HG02840 (cell line): ENCODE data around the gene SCAP.
"Not testable (repeated sequence)": the region's sequence is repeated elsewhere in the genome, so short reads cannot be mapped to it uniquely, and the experiment has no call there.

Source experiments
- ATAC-seq: cut with Tn5 transposase; IDR thresholded peaks from one replicate; pipeline ENCODE4 v1.9.1; 2021; ENCODE audit warnings: mild to moderate bottlenecking, moderate library complexity, moderate number of reproducible peaks; ENCODE audit not compliant: unreplicated experiment, low FRiP score

The SCAP gene

DNA sequence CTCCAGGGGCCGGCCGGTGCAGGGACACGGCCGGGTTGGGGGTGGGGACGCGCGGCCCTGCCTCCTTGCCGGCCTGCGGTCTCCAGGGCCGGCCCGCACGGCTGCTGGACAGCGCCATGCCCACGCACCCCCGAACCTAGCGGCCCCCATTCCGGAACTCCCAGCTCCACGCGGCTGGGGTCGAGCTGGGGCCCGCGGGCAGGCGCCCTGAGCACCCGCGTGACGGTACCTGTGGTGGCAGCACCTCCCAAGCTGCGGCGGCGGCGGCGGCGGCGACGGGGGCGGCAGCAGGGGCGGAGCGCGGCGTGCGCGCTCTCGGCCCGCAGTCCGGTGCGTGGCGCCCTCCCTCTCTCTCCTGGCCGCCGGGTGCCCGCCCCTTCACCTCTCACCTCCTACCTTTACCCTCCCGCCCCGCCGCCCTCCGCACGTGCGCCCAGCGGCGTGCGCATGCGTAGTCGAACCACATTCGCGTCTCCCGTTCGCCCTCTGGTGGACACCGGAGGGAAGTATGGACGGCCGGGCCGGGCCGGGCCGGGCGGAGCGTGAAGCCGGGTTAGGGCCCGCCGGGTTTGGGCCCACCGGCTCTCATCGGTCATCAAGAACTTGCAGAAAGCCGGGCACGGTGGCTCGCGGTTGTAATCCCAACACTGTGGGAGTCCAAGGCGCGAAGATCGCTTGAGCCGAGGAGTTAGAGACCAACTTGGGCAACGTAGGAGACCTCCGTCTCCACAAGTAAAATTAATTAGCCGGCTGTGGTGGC, at the start of gene SCAP:
TSS of gene SCAP (minus strand) at position 372 of the 760 bp plus-strand sequence. CDS start 32,948 bp downstream, outside the sequence.
- peak; percentile 93 for ATAC-seq

DNA sequence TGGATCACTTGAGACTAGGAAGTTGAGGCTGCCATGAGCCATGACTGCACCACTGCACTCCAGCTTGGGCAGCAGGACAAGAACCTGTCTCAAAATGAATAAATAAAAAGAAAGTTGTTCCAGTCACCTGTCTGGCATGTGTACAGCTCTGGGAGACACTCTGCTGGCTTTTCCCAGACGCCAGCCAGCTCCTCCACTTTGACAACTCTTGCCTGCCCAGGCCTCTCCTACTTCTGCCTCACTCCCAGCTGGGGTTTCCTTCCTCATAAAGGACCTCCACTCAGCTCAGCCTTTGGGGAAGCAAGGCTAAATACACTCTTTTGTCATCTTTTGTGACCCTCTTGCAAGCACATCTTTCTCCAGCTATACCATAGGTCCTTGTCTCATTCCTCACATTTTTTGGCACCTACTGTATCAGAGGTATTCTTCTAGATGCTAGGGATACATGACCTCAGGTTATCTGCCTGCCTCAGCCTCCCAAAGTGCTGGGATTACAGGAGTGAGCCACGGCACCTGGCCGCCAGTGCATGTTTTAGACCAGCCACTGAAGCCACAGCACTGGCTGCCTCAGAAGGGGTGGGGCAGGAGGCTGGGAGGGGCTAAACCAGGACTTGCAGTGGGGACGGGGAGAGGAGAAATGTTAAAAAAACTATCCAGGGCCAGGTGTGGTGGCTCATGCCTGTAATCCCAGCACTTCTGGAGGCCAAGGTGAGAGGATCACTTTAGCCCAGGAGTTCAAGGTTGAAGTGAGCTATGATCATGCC, 47.8 kb upstream of the SCAP start:
- ATAC-seq, result no peak

DNA sequence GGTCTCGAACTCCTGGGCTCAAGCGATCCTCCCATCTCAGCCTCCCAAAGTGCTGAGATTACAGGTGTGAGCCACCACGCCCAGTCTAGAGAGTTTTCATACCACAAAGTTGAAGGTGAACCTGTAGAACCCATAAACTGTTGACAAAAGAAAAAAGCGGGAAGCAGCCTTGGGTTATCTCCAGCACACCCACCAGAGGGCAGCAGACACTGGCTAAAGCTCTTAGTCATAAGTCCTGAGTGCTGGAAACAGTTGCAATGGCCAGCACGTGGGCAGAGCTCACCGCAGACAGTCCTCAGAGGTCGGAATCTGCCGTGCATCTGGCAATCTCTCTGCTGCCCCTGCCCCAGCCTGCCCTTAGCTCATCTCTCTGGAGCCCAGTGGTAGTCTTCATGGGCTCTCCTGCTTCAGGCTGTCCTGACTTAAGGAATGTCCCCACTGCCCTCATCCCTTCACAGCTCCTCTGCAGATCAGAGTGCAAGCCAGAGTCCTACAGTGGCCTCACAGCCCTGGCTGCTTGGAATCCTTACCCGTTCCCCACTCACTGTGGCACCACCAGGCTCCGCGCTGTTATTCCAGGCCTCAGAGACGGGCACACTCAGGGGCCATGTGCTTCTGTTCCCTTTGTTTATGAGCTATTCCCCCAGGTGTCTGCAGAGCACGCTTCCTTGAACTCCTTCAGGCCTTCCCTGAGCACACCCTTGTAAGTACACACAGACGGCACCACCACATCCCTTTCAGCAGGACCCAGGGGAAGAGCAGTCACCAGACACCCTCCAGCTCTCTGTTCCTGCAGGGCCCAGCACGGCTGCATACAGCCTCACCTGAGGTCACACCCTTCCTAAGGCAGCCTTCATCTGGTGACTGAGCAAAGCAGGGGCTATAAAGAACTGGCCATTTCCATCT, 46.6 kb upstream of the SCAP start:
- ATAC-seq, result no peak

DNA sequence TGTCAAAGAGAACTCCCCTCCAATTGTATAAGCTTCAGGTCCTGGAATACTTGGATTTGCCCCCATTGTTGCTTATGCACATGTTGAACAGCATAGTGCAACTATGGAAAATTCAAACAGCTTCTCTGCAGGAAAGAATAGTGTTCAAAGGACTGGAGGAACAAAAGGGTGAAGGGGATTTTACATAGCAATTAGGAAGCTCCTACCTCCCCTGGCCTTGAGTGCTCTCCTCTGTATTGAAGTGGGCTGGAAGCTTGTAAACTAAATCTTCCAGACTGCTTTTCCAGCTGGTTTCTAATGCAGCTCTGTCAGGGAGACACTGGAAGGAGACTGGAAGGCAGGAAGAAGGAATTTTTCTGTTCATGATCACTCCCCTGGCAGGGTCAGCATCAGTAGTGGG, 45.0 kb upstream of the SCAP start:
- ATAC-seq, result no peak

DNA sequence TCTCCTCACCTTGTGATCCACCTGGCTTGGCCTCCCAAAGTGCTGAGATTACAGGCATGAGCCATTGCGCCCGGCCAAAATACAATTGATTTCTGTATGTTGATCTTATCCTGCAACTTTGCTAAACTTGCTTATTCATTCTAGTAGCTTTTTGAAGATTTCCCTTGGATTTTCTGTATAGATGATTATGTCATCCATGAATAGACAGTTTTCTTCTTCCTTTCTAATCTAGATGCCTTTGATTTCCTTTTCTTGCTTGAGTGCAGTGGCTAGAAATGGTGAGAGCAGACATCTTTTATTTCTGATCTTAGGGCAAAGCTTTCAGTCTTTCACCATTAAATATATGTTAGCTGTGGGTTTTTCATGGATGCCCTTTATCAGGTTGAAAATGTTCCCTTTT, 42.2 kb upstream of the SCAP start:
- ATAC-seq, result no peak

DNA sequence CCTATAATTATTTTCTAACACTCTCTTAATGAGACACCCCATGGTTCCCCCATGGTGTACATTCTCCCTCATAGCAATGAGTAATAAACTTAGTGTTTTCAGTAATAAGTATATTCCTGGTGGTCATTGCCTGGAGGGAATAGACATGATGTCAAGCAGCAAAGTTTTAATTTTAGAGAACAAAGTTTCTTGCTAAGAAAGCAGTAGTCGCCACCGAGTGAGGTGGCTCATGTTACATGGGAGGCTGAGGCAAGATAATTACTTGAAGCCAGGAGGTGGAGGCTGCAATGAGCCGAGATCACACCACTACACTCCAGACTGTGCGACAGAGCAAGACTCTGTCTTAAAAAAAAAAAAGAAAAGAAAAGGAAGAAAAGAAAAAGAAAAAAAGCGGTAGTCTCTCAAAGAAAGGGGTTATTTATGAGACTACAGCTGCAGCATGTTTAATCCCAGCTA, 40.2 kb upstream of the SCAP start:
- ATAC-seq, result no peak

DNA sequence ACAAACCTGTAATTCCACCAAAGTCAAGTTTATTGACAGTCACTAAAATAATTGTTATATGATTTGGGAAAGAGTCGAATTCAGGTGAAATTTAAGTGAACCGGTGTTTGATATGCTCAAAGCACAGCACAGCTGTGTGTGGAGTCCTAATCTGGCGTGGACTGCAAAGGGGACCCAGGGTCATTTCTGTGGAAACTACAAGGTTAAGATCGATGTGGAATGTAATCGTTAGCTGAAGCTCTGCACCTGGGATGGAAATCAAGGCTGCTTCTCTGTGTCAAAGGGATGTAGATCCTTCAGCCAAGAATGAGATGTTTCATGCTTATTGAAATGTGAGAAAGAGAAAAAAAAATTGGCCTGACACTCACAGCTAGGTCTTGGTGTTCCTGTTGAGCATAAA, 39.4 kb upstream of the SCAP start:
- no peak for ATAC-seq

DNA sequence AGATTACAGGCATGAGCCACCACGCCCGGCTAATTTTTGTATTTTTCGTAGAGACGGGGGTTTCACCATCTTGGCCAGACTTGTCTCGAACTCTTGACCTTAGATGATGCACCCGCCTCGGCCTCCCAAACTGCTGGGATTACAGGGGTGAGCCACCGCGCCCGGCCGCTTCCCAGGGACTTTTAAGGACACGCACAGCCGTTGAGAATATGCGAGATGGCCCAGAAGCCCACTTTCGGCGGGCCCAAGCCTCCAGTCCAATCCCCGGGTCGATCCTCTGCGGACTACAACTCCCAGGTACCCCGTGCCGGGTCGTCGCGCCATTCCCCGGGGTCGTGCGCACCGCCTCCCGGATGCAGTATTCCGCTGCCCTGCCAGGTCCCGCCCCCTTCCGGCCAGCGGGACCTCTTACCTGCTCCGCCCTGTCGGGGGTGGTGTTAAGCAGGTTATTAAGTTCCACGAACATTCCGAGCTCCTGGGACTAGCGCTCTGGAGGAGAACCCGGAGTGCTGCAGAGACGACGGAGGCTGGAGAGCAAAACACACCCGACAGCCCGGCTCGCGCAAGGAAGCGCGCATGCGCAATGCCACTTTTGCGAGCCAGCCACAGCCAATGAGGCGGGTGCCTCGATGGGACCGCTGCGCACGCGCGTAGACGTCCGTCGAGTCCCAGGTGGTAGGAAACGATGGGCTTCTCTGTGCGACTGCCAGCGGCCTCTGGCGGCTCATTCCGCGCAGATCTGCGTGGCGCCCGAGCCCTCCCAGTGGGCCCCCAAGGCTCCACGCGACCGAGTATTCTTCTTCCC, 37.6 kb upstream of the SCAP start, which contains the start of gene ELP6:
TSS of gene ELP6 (minus strand) at position 588 of the 805 bp plus-strand sequence. CDS start at position 466, 122 bp downstream.
- ATAC-seq, result peak; percentile 95

DNA sequence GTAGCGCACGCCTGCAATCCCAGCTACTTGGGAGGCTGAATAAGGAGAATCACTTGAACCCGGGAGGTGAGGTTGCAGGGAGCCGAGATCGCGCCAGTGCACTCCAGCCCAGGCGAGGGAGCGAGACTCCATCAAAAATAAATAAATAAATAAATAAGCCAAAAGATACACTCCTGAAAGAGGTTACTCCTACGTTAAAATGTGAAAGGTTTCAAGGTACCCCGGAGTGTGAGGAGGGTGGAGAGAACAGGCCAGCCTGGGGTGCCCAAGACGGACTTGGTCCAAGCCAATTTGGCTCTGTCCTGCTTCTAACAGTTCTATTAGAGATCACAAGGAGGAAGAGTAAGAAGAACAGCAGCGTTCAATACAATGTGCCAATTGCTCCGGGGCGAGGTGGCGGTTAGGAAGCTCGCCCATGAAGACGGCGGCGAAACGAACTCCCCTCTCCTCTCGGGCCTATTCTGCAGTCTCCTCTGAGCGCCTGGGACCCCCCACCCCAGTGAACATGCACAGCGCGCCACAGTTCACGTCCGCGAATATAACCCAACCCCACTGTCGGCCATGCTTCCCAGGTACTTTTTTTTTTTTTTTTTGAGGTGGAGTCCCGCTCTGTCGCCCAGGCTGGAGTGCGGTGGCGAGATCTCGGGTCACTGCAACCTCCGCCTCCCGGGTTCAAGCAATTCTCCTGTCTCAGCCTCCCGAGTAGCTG, 36.8 kb upstream of the SCAP start:
- no peak for ATAC-seq

DNA sequence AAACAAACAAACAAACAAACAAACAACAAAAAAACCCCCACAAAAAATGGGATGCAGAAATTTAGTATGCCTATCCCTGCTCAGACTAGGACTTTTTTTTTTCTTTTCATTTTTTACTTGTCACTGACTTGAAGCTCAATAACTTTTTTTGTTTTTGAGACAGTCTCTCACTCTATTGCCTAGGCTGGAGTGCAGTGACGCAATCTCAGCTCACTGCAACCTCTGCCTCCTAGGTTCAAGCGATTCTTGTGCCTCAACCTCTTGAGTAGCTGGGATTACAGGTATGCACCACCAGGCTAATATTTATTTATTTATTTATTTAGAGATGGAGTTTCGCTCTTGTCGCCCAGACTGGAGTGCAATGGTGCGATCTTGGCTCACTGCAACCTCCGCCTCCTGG, 29.5 kb upstream of the SCAP start:
- ATAC-seq, result not testable (repeated sequence)

DNA sequence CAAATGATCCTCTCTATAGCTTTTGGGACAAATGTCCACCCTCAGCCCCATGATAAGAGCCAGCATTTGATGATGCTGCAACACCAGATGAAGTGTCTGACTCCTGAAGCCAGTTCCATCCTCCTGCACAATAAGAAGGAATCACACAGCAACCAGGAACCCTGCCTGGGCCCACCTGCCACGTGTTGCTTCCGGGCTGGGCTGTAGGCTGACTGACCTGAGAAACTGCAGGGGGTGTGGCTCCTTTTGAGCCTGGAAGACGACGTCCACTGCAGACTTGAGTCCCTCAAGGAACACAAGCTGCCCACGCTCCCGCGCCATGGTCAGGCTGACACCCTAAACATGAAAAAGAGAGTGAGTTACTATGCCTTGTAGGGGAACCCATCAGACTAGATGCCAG, 28.4 kb upstream of the SCAP start:
- ATAC-seq, result no peak

DNA sequence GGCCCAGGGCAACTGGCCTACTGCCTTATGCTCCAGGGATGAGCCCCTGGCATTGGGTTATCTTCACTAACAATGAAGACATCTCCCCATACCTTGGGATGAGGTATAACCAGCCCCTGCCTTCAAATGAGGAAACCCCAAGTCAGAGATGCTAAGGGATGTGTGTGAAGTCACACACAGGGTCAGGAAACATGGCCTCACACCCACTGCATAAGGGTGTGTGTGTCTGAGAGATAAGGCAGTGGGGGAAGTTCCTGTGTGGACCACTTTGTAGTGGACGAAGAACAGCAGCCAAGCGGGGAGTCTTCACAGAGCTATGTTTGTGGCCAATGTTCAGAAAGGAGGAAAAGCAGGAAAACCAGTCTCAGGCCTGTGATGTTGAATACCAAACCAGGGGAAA, 27.3 kb upstream of the SCAP start:
- no peak for ATAC-seq

DNA sequence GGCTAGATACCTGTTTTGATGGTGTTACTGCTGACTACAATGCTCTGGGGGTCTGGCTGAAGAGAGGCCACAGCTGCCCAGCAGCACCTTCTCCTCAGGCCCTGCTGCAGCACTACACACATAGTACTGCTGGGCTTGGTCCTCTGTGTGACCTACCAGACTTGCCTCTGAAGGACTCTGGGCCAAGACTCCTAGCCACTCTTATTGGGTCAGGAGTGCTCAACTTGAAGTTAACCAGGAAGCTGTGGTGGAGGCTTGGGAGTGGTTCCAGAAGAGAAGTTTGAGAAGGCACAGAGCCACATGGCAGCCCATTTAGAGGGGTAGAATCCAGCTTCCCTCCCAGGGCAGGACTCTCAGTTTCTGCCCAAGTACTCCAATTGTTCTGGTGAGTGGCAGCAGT, 21.2 kb upstream of the SCAP start:
- no peak for ATAC-seq

DNA sequence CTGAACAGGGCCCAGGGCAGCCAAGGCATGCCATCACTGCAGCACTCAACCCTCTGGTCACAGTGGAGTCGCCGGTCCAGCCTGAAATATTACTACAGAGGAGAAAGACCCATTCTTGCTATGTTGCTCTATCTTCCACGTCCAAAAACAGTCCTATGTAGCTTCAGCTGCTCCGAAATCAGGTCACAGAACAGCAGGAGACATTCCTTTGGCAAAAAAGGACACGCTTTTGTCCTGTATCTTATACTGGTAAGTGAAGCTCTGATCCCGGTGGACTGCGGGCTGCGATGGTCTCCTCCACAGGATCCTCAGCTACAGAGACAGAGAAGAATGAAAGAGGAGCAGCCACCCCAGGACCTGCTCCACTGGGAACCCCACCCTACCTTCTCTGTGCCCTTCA, 20.1 kb upstream of the SCAP start:
- no peak for ATAC-seq

DNA sequence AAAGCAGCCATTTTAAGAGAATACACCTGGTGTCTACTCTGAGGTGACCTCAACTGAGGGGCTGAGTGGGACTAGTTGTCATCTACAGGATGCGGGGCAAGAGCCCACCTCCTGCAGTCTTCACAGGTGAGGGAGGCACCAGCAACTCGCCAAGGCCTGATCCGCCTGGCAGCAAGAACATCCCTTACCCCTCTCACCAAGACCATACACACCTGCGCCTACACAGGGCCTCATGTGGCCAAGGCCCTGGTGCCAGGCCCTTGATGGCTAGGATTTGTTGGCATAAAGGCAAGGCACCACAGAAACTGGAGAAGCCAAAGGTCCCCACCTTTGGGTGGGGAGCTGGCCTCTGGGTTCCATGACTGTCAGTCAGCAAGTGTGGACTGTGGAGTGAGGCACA, 19.4 kb upstream of the SCAP start:
- no peak for ATAC-seq

DNA sequence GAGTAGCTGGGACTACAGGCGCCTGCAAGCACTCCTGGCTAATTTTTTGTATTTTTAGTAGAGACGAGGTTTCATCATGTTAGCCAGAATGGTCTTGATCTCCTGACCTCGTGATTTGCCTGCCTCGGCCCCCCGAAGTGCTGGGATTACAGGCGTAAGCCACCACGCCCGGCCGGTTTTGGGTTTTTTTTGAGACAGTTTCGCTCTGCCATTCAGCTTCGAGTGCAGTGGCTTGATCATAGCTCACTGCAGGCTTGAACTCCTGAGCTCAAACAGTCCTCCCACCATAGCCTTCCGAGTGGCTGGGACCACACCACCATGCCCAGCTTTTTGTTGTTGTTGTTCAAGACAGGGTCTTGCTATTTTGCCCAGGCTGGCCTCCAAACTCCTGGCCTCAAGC, 16.0 kb upstream of the SCAP start:
- no peak for ATAC-seq

DNA sequence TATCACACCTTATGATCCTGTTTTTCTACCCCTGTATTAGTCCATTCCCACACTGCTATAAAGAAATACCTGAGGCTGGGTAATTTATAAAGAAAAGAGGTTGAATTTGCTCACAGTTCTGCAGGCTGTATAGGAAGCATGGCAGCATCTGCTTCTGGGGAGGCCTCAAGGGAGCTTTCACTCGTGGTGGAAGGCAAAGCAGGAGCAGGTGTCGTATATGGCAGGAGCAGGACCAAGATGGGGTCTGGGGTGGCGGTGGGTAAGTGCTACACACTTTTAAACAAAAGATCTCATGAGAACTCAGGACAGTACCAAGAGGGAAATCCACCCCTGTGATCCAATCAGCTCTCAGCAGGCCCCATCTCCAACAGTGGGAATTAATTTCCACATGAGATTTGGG, 15.4 kb upstream of the SCAP start:
- no peak for ATAC-seq

DNA sequence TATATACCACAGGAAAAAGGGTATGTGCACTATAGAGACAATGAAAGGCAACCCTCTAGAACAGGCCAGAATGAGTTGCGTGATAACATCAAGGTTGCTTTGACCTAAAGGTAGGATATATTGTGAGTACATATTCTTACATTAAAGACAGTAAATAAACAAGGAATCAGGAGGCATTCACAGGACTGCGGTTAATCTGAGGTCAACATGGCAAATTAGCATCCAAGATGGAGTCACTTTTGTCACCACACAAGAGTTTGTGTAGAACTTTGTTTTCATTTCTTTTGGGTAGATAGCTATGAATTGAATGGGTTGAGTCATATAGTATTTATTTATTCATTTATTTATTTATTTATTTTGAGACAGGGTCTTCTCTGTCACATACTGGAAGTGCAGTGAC, 11.5 kb upstream of the SCAP start:
- no peak for ATAC-seq

DNA sequence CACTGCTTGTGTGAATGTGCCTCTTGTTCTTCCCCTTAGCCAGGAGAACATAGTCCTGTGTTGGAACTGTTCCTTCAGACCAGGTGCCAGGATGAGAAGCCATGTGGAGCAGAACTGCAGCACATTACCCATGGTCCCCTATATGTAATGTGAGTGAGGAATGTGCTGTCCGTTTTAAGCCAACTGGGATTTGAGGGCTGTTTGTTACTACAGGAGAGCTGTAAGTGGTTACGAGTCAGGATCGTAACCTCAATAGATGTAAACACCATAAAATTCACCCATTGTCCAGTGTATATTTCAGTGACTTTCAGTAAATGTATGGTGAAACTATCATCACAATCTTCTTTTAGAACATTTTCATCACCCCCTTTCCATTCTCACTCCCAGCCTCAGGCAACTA, 10.1 kb upstream of the SCAP start:
- ATAC-seq, result no peak
